ENCODE results near the gene CD68. TPM values are rescaled to one million over a fixed set of nuclear protein-coding genes. Genes with fewer than 3 reads are reported as not detected.

Gene CD68
- total RNA-seq, 2 donors from 2014 or later, result 37.7 to 56.6 TPM

GRCh38 chr17:7557147-7557764 is 22.2 kb upstream of the CD68 start:
- Histone ChIP-seq H3K9ac (ENCODE audit: low read depth in 2 of 2, low read length in 2 of 2) (peak overlapping the region; percentile 71 to 100), H3K4me3 (peak overlapping the region; percentile 27)

GRCh38 chr17:7557775-7558543 is 21.5 kb upstream of the CD68 start:
- no peak for TF ChIP-seq CTCF (IDR thresholded peaks at IDR 0.05)
- peak; percentile 94 for DNase-seq
- no peaks in the 10 kb centered on the region for H3K27me3 ChIP-seq
- H3K36me3 ChIP-seq, result no peaks in the 10 kb centered on the region
- peaks cover 24% of the 10 kb centered on the region for H3K4me1 ChIP-seq
- intact Hi-C loops (cut with DNase I), result no loop called here
- no peaks in the 10 kb centered on the region for H3K9me3 ChIP-seq
- H3K9ac ChIP-seq (ENCODE audit: low read depth in 2 of 2, low read length in 2 of 2), result peak overlapping the region; percentile 71 to 100
- H3K27ac ChIP-seq, result peak overlapping the region; percentile 95
- peak overlapping the region; percentile 43 for H3K4me3 ChIP-seq

More at GRCh38 chr17:7557147-7557764, 22.2 kb upstream of the CD68 start:
- peaks cover 17% of the 10 kb centered on the region for H3K4me1 ChIP-seq
- DNase-seq, result peak; percentile 81
- H3K36me3 ChIP-seq, result no peaks in the 10 kb centered on the region
- no peaks in the 10 kb centered on the region for H3K9me3 ChIP-seq
- peak overlapping the region; percentile 95 for H3K27ac ChIP-seq
- no peak for TF ChIP-seq CTCF (IDR thresholded peaks at IDR 0.05)
- H3K27me3 ChIP-seq, result no peaks in the 10 kb centered on the region
- intact Hi-C loops (cut with DNase I), result no loop called here

GRCh38 chr17:7558544-7559319 is 20.7 kb upstream of the CD68 start, which contains the start of gene TNFSF13:
TNFSF13 (plus strand) TSS chr17:7558750; CDS start chr17:7559040, 290 bp downstream.
- peak within 1 kb of the TSS; percentile 43 for H3K4me3 ChIP-seq

GRCh38 chr17:7559320-7560171 is 19.9 kb upstream of the CD68 start:
- intact Hi-C loops (cut with DNase I), result loop anchor here (2.0 to 10.0 kb wide), 2 partner anchors 45 to 205 kb away; partner anchors contain the start of genes KCTD11 and TMEM95
- no peaks in the 10 kb centered on the region for H3K27me3 ChIP-seq
- H3K9me3 ChIP-seq, result no peaks in the 10 kb centered on the region
- H3K9ac ChIP-seq (ENCODE audit: low read depth in 2 of 2, low read length in 2 of 2), result peak overlapping the region; percentile 71 to 100
- H3K27ac ChIP-seq, result peak overlapping the region; percentile 95
- H3K4me1 ChIP-seq, result peaks cover 25% of the 10 kb centered on the region
- no peak for TF ChIP-seq CTCF (IDR thresholded peaks at IDR 0.05)
- no peaks in the 10 kb centered on the region for H3K36me3 ChIP-seq
- peak; percentile 83 for DNase-seq
- peak overlapping the region; percentile 43 for H3K4me3 ChIP-seq

More at GRCh38 chr17:7558544-7559319, 20.7 kb upstream of the CD68 start, which contains the start of gene TNFSF13:
- peaks cover 25% of the 10 kb centered on the region for H3K4me1 ChIP-seq
- peak; percentile 80 for DNase-seq
- H3K9ac ChIP-seq (ENCODE audit: low read depth in 2 of 2, low read length in 2 of 2), result peak within 1 kb of the TSS; percentile 71 to 100
- H3K27me3 ChIP-seq, result no peaks in the 10 kb centered on the region
- no peak for TF ChIP-seq CTCF (IDR thresholded peaks at IDR 0.05)
- no peaks in the 10 kb centered on the region for H3K9me3 ChIP-seq
- H3K27ac ChIP-seq, result peak within 1 kb of the TSS; percentile 95
- H3K36me3 ChIP-seq, result no peaks in the 10 kb centered on the region
- intact Hi-C loops (cut with DNase I), result no loop called here
